ENCODE measurements around the gene ABTB1.
A peak's percentile ranks its signal among the peaks of the same experiment; 100 is the strongest.
"Not testable (repeated sequence)": the region's sequence is repeated elsewhere in the genome, so short reads cannot be mapped to it uniquely, and the experiment has no call there.

Gene ABTB1

GRCh38 chr3:127673191-127674100 lies 694 bp downstream of the ABTB1 start:
- peak; percentile 53 for DNase-seq

DNA sequence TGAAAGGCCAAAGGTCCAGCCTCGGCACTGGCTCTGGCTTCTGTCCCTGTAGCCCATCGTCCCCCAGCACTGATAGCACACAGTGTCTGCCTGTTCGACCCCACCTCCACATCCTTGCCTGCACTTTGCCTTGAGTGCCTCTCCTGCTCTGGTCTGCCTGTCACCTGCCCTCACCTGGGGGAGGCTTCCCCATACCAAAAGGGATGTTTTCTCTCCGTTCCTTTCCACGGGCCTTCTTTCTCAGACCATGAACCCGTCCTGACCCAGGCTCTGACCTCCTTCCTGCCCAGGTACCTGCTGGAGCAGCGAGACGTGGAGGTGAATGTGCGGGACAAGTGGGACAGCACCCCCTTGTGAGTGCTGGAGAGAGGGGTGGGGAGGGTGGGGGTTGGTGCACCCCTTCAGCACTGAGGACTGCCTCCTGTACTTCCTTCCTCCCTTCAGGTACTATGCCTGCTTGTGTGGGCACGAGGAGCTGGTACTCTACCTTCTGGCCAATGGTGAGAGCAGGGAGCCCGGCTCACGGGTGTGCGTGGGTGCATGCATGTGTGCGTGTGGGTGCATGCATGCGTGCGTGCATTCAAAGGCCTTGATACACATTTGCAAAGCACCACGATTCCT lies 1.5 kb downstream of the ABTB1 start:
- DNase-seq = no peak

- no peak for DNase-seq
These were observed 2.0 kb downstream of the ABTB1 start for GRCh38 chr3:127674790-127675189.

- DNase-seq = no peak
These were observed 3.1 kb downstream of the ABTB1 start for GRCh38 chr3:127675651-127676391.

GRCh38 chr3:127676456-127676855 lies 3.7 kb downstream of the ABTB1 start:
- DNase-seq = no peak

- no peak for DNase-seq
These were observed 4.2 kb downstream of the ABTB1 start for GRCh38 chr3:127676921-127677351.

DNA sequence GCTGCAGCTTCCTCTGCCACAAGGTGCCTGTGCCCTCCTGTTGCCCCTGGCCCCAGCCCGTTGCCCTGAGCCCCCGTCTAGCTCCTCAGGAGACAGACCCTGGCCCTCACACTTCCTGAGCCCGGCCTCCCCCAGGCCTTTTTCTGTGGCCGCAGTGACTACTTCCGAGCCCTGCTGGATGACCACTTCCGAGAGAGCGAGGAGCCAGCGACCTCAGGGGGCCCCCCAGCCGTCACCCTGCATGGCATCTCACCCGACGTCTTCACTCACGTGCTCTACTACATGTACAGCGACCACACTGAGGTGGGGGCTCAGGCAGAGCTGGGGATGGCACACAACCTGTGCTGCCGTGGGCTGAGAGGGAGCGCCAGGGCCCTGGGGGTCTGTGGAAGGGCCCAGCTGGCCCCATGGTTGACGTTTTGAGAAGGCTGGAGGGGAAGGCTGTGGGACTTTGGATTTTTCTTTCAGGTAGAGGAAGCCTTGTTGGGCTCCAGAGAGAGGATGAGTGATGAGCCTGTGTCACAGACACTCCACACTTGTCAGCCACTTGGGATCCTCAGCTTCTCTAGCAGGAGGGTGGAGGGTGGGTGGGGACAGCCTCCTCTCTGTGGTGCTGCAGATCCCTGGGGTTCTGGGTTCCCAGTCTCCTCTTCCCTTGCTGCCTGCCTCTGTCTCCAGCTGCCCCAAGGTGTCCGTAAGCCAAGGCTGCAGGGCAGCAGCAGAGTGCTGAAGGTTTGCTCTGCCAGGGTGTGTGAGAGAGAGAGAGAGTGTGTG lies 5.0 kb downstream of the ABTB1 start:
- DNase-seq = no peak

DNA sequence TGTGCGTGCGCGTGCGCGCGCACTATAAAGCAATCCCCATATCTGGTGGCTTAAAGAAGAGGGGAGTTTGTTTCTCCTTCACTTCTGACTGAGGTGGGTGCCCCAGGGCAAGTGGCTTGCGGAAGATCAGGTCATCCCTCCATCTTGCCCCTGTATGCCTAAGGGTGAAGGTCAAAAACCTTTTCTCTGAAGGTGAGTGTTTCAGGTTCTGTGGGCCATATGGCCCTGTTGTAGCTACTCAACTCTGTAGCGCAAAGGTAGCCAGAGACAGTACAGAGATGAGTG lies 5.5 kb downstream of the ABTB1 start:
- no peak for DNase-seq

- no peak for DNase-seq
These were observed 6.1 kb downstream of the ABTB1 start for GRCh38 chr3:127678611-127679533.

GRCh38 chr3:127679534-127680145 lies 6.9 kb downstream of the ABTB1 start:
- no peak for DNase-seq

GRCh38 chr3:127680146-127680661 lies 7.5 kb downstream of the ABTB1 start:
- no peak for DNase-seq

GRCh38 chr3:127680798-127681221 lies 8.1 kb downstream of the ABTB1 start:
- no peak for DNase-seq

- not testable (repeated sequence) for DNase-seq
These were observed 9.4 kb downstream of the ABTB1 start for GRCh38 chr3:127682175-127682554.

- no peak for DNase-seq
These were observed 9.8 kb downstream of the ABTB1 start for GRCh38 chr3:127682561-127682960.

GRCh38 chr3:127684871-127685707 lies 12.3 kb downstream of the ABTB1 start:
- no peak for DNase-seq

GRCh38 chr3:127685708-127686511 lies 13.2 kb downstream of the ABTB1 start:
- DNase-seq = no peak

- DNase-seq = no peak
These were observed 13.8 kb downstream of the ABTB1 start for GRCh38 chr3:127686512-127686894.

GRCh38 chr3:127687228-127687737 lies 14.5 kb downstream of the ABTB1 start:
- no peak for DNase-seq

DNA sequence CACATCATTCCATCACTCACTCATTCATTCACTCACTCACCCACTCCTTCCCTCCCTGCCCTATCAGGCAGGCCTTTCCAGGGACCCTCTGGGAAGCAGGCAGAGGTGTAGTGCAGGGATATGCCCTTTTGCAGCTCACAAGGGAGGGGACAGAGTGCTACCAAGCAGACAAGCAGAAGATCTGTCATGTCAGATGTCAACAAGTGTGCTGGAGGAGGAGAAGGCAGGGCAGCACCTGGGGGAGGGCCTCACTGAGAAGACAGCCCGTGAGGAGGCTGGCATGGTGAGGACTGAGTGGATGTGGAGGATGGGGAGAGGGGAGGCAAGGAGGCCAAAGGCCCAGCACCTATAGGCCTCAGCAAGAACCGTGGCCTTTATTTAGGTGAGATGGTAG lies 15.3 kb downstream of the ABTB1 start:
- DNase-seq = no peak

All from fibroblast of skin of abdomen (primary cell).